Osteoblast (primary cell): ENCODE results near the gene ACTR3C. TPM values are rescaled to one million over a fixed set of nuclear protein-coding genes. Genes with fewer than 3 reads are reported as not detected.

Experiments used
- DNase-seq: peaks from one replicate; pipeline ENCODE4 v3.0.0; 2011; ENCODE audit warnings: low spot score, mixed read lengths; ENCODE audit not compliant: insufficient read length; ENCODE audit errors: missing footprints
- H2AFZ ChIP-seq: 2 replicates; pipeline ENCODE4 v1.6.0; 2011; ENCODE audit warnings: mild to moderate bottlenecking, low read length
- H3K27ac ChIP-seq: 2 replicates; pipeline ENCODE4 v1.5.1; 2011; ENCODE audit warnings: mild to moderate bottlenecking, low read depth, low read length, moderate library complexity
- H3K27me3 ChIP-seq: 2 replicates; pipeline ENCODE4 v1.6.0; 2012; ENCODE audit warnings: mild to moderate bottlenecking, control low read depth, inconsistent platforms, low read length, moderate library complexity; ENCODE audit not compliant: insufficient read depth
- H3K36me3 ChIP-seq: 2 replicates; pipeline ENCODE4 v1.5.1; 2011; ENCODE audit warnings: mild to moderate bottlenecking, low read length, control low read depth, moderate library complexity; ENCODE audit not compliant: insufficient read depth
- H3K4me1 ChIP-seq: 2 replicates; pipeline ENCODE4 v1.5.1; 2011; ENCODE audit warnings: mild to moderate bottlenecking, low read length, control low read depth, moderate library complexity; ENCODE audit not compliant: insufficient read depth
- H3K4me2 ChIP-seq: 2 replicates; pipeline ENCODE4 v1.6.0; 2011; ENCODE audit warnings: mild to moderate bottlenecking, low read length; ENCODE audit not compliant: insufficient read depth
- H3K4me3 ChIP-seq: fragments of 200-600 bp; sonication (generic); 3 replicates; pipeline ENCODE4 v1.5.1; 2012; ENCODE audit warnings: mild to moderate bottlenecking, low read length, inconsistent platforms; ENCODE audit not compliant: insufficient read depth
- H3K79me2 ChIP-seq: 2 replicates; pipeline ENCODE4 v1.6.0; 2012; ENCODE audit warnings: mild to moderate bottlenecking, low read length, control low read depth, inconsistent platforms; ENCODE audit not compliant: insufficient read depth
- H3K9me3 ChIP-seq: 2 replicates; pipeline ENCODE4 v1.5.1; 2011; ENCODE audit warnings: low read depth, low read length, control low read depth
- H4K20me1 ChIP-seq: 2 replicates; pipeline ENCODE4 v1.6.0; 2012; ENCODE audit warnings: mild to moderate bottlenecking, low read length, control low read depth; ENCODE audit not compliant: insufficient read depth
- CTCF ChIP-seq: IDR thresholded peaks from 2 replicates; pipeline ENCODE4 v1.5.1; 2011; ENCODE audit warnings: mild to moderate bottlenecking, low read depth, low read length, moderate library complexity; ENCODE audit errors: extremely low read depth
- total RNA-seq: library from RNA; depleted of rRNA; stranded (reverse); fragments of >200 nt; gene quantifications from 2 replicates; pipeline ENCODE4 v1.2.3, GENCODE V29; 2012

Gene ACTR3C
- total RNA-seq, 1 donor = 1.8 TPM

DNA sequence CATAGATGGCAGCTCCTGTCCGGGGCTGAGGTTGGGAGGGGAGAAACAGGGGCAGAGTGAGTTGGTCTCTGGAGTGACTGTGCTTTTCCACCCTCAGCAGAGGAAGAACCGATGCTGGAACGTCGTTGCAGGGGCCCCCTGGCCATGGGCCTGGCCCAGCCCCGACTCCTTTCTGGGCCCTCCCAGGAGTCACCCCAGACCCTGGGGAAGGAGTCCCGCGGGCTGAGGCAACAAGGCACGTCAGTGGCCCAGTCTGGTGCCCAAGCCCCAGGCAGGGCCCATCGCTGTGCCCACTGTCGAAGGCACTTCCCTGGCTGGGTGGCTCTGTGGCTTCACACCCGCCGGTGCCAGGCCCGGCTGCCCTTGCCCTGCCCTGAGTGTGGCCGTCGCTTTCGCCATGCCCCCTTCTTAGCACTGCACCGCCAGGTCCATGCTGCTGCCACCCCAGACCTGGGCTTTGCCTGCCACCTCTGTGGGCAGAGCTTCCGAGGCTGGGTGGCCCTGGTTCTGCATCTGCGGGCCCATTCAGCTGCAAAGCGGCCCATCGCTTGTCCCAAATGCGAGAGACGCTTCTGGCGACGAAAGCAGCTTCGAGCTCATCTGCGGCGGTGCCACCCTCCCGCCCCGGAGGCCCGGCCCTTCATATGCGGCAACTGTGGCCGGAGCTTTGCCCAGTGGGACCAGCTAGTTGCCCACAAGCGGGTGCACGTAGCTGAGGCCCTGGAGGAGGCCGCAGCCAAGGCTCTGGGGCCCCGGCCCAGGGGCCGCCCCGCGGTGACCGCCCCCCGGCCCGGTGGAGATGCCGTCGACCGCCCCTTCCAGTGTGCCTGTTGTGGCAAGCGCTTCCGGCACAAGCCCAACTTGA, 48.0 kb upstream of the ACTR3C start:
- Histone ChIP-seq H4K20me1 (peaks cover 27% of the 10 kb centered on the region), H3K4me3 (peak overlapping the region; percentile 10), H3K27ac (peak overlapping the region; percentile 86), H3K27me3 (no peaks in the 10 kb centered on the region), H2AFZ (no peak overlapping the region), H3K4me1 (peaks cover 24% of the 10 kb centered on the region), H3K9me3 (no peaks in the 10 kb centered on the region), H3K79me2 (peaks cover 51% of the 10 kb centered on the region), H3K4me2 (peak overlapping the region; percentile 100), H3K36me3 (peaks cover 28% of the 10 kb centered on the region)
- no peak for TF ChIP-seq CTCF
- no peak for DNase-seq

DNA sequence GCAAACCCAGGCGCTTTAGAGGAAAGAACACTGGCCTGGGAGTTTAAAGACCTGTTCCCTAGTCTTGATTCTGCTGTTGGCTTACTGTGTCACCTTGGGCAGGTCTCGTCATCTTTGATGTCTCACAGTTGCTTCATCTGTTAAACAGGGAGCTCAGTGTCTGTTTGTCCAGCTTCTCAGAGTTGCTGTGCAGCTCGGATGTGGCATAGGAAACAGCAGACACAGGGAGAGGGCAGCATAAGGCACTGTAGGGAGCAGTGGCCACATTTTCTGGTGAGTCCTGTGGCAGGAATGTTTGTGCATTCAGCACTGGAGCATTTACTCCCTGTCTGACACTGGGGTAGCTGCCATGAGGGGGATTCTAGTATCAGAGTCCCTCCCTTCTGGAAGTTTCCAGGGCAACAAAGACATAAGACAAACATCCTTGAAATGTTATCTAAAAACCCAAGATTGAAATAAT, 47.3 kb upstream of the ACTR3C start:
- Histone ChIP-seq H3K4me1 (peaks cover 24% of the 10 kb centered on the region), H3K27me3 (no peaks in the 10 kb centered on the region), H3K4me2 (peak overlapping the region; percentile 100), H3K4me3 (peak overlapping the region; percentile 93), H3K27ac (peak overlapping the region; percentile 86), H3K79me2 (peaks cover 51% of the 10 kb centered on the region), H4K20me1 (peaks cover 27% of the 10 kb centered on the region), H3K9me3 (no peaks in the 10 kb centered on the region), H2AFZ (no peak overlapping the region), H3K36me3 (peaks cover 28% of the 10 kb centered on the region)
- peak; percentile 10 for TF ChIP-seq CTCF
- DNase-seq = peak; percentile 98

DNA sequence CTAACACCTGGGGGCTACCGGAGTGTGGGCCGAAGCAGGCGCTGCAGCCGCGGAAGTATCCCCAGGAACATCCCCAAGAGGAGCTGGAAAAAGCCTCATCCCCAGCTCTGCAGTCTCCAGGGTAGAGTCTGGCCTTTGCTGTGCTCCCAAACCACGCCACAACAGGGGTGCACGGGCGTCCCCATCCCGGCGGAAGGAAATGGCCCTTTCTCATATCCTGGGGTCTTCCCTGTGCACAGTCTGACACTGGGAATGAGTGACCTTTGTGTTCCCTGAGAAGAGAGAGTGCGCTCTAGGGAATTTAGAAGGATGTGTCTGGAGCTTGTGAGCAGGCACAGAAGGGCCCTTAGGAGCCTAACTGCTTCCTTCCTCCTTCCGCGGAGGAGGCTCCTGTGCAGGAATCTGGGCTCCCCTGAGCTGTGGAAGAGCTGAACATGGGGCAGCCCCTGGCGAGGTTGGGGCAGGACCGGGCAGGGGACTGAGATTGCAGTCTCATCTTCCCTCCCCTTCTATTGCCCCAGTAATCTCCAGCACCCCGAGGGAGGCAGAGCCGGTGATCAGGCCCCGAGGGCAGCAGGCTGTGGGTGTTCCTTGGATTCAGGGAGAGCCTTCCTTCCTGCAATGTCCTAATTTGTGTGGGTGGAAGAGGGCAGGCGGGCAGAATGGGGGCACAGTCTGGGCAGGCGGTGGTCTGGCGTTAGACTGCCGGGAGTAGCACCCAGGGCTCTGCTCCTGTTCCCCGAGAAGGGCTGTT, 46.6 kb upstream of the ACTR3C start:
- Histone ChIP-seq H3K4me2 (peak overlapping the region; percentile 100), H3K79me2 (peaks cover 51% of the 10 kb centered on the region), H2AFZ (peak overlapping the region; percentile 92), H3K4me1 (peaks cover 24% of the 10 kb centered on the region), H3K36me3 (peaks cover 28% of the 10 kb centered on the region), H4K20me1 (peaks cover 27% of the 10 kb centered on the region), H3K27me3 (no peaks in the 10 kb centered on the region), H3K4me3 (peak overlapping the region; percentile 93), H3K27ac (peak overlapping the region; percentile 86), H3K9me3 (no peaks in the 10 kb centered on the region)
- no peak for TF ChIP-seq CTCF
- DNase-seq = peak; percentile 91
